ENCODE measurements around the gene DAP. TPM values are rescaled to one million over a fixed set of nuclear protein-coding genes. Genes with fewer than 3 reads are reported as not detected.

Gene DAP
- total RNA-seq, 1 experiment from 2014 or later, result 77.6 TPM

DNA sequence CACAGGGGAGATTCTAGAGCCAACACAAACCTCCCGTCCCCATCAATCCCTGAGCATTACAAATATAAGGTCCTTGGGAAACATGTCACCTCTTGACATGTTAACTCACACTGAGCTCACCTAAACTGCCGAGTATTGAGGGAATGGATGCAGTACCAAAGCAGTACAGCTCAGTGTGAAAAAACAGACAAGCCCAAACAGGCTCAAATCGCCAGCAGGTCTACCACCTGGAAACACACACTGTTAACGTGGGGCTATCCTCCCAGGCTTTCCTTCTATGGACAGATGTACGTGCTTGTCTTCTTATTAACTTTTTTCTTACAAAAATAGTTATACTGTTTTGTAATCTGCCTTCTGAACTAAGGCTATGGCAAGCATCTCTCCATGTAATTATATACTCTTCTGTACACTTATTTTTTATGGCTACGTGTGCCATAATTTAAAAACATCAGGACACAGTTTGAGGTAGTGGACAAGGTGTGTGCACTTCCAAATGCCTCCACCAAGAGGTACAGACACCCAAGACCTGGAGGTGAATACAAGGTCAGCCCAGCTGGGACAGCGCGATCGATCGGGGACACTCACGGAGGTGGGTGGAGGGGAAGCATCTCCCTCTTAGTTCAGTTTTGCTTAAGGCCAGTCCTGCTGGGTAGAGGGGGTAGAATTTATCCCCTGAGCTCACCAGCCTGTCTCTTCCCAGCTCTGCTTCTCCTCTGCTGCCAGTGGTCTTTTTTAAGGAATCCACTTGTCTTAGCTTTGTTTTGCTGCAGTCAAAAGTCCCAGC lies 76.5 kb downstream of the DAP start:
- Mint-ChIP-seq H3K9me3 (ENCODE audit: unreplicated experiment) (no peaks in the 10 kb centered on the region), H3K4me3 (ENCODE audit: unreplicated experiment) (no peak overlapping the region), H3K27ac (ENCODE audit: unreplicated experiment) (no peak overlapping the region), H3K4me1 (ENCODE audit: low read depth, unreplicated experiment) (no peaks in the 10 kb centered on the region), H3K36me3 (ENCODE audit: insufficient read depth, unreplicated experiment) (peaks cover 16% of the 10 kb centered on the region), H3K27me3 (ENCODE audit: insufficient read depth, unreplicated experiment) (no peaks in the 10 kb centered on the region)
- intact Hi-C loops (cut with micrococcal nuclease; ENCODE audit: unreplicated experiment), result no loop called here
- CTCF ChIA-PET, result no interaction called here
- Histone ChIP-seq H3K4me1 (no peaks in the 10 kb centered on the region), H3K9me3 (no peaks in the 10 kb centered on the region), H3K27me3 (replicated peaks; ENCODE audit: control insufficient read depth, insufficient read depth, low read length) (no peaks in the 10 kb centered on the region), H3K4me3 (ENCODE audit: low read depth, low read length) (no peak overlapping the region), H3K36me3 (ENCODE audit: control insufficient read depth, insufficient read depth, low read length) (peaks cover 2% of the 10 kb centered on the region; the same call in 1 of the 2 replicates)
- no TSS peak for BruUV-seq (replicated peaks)
- DNase-seq, result no peak
- TF ChIP-seq, protein P1, sequence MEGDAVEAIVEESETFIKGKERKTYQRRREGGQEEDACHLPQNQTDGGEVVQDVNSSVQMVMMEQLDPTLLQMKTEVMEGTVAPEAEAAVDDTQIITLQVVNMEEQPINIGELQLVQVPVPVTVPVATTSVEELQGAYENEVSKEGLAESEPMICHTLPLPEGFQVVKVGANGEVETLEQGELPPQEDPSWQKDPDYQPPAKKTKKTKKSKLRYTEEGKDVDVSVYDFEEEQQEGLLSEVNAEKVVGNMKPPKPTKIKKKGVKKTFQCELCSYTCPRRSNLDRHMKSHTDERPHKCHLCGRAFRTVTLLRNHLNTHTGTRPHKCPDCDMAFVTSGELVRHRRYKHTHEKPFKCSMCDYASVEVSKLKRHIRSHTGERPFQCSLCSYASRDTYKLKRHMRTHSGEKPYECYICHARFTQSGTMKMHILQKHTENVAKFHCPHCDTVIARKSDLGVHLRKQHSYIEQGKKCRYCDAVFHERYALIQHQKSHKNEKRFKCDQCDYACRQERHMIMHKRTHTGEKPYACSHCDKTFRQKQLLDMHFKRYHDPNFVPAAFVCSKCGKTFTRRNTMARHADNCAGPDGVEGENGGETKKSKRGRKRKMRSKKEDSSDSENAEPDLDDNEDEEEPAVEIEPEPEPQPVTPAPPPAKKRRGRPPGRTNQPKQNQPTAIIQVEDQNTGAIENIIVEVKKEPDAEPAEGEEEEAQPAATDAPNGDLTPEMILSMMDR (IDR thresholded peaks at IDR 0.05; ENCODE audit: insufficient read depth in 1 of 2, low read depth in 1 of 2, low read length in 1 of 2, severe bottlenecking in 1 of 2, unreplicated experiment in 1 of 2), result no peak
- POLR2A ChIA-PET, result no interaction called here

DNA sequence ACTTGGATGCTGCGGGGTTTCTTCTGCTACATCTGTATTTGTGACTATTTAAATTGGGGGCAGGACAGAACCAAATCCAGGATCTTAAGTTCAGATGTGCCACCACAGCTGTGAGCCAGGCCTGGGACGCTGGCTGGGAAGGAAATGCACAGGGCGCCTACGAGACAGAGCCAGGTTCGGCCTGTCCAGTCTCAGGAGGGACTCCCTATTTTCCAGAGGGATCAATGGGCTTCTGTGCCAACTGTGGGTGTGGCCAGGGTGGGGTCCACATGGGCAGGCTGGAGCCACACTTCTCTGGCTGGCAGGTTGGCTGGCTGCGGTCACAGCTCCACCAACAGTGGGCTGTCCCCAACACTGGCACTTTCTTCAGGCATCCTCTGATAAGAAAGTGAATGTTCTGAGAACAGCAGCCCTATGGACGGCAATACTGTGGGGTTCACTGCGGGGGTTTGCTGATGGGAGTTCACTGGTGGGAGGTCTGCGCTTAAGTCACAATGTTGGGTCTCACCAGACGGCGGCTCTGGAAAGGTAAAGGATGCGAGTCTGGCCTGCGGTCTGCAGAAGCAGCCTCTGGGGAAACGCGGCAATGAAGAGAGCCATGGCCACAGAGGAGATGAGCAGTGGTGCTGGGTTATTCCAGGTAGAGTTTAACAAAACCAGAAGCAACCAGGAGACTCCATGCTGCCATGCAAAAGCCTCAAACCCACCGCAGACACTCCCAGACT lies 78.1 kb downstream of the DAP start:
- no peak overlapping the region for H3K27ac Mint-ChIP-seq (ENCODE audit: unreplicated experiment)

More for the DNA sequence above, 78.1 kb downstream of the DAP start:
- TF ChIP-seq, protein P1 (IDR thresholded peaks at IDR 0.05; ENCODE audit: insufficient read depth in 1 of 2, low read depth in 1 of 2, low read length in 1 of 2, severe bottlenecking in 1 of 2, unreplicated experiment in 1 of 2), result no peak
- DNase-seq, result no peak
- Histone ChIP-seq H3K4me1 (no peaks in the 10 kb centered on the region), H3K27me3 (replicated peaks; ENCODE audit: control insufficient read depth, insufficient read depth, low read length) (no peaks in the 10 kb centered on the region), H3K4me3 (ENCODE audit: low read depth, low read length) (no peak overlapping the region), H3K9me3 (no peaks in the 10 kb centered on the region), H3K36me3 (ENCODE audit: control insufficient read depth, insufficient read depth, low read length) (peaks cover 2% of the 10 kb centered on the region; the same call in 1 of the 2 replicates)
- H3K4me1 Mint-ChIP-seq (ENCODE audit: low read depth, unreplicated experiment), result no peaks in the 10 kb centered on the region
- no peak overlapping the region for H3K4me3 Mint-ChIP-seq (ENCODE audit: unreplicated experiment)
- H3K27me3 Mint-ChIP-seq (ENCODE audit: insufficient read depth, unreplicated experiment), result no peaks in the 10 kb centered on the region
- no peaks in the 10 kb centered on the region for H3K9me3 Mint-ChIP-seq (ENCODE audit: unreplicated experiment)
- peaks cover 18% of the 10 kb centered on the region for H3K36me3 Mint-ChIP-seq (ENCODE audit: insufficient read depth, unreplicated experiment)
- CTCF ChIA-PET, result no interaction called here
- intact Hi-C loops (cut with micrococcal nuclease; ENCODE audit: unreplicated experiment), result no loop called here
- POLR2A ChIA-PET, result no interaction called here
- BruUV-seq (replicated peaks), result no TSS peak

All from Caco-2 (cell line).